Measurements from ENCODE around the gene MLX. TPM values are rescaled to one million over a fixed set of nuclear protein-coding genes. Genes with fewer than 3 reads are reported as not detected.
A peak's percentile ranks its signal among the peaks of the same experiment; 100 is the strongest.
"Not testable (repeated sequence)": the region's sequence is repeated elsewhere in the genome, so short reads cannot be mapped to it uniquely, and the experiment has no call there.

The MLX gene
- total RNA-seq, 3 donors from 2014 or later = 69.6 to 110 (median 103) TPM

DNA sequence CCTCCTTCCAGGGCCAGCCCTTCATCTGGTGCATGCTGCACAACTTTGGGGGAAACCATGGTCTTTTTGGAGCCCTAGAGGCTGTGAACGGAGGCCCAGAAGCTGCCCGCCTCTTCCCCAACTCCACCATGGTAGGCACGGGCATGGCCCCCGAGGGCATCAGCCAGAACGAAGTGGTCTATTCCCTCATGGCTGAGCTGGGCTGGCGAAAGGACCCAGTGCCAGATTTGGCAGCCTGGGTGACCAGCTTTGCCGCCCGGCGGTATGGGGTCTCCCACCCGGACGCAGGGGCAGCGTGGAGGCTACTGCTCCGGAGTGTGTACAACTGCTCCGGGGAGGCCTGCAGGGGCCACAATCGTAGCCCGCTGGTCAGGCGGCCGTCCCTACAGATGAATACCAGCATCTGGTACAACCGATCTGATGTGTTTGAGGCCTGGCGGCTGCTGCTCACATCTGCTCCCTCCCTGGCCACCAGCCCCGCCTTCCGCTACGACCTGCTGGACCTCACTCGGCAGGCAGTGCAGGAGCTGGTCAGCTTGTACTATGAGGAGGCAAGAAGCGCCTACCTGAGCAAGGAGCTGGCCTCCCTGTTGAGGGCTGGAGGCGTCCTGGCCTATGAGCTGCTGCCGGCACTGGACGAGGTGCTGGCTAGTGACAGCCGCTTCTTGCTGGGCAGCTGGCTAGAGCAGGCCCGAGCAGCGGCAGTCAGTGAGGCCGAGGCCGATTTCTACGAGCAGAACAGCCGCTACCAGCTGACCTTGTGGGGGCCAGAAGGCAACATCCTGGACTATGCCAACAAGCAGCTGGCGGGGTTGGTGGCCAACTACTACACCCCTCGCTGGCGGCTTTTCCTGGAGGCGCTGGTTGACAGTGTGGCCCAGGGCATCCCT lies 23.5 kb upstream of the MLX start:
- no peaks in the 10 kb centered on the region for H3K36me3 ChIP-seq (ENCODE audit: low read depth)
- ATAC-seq = no peak
- intact Hi-C loops (cut with DNase I, micrococcal nuclease) = no loop called here

DNA sequence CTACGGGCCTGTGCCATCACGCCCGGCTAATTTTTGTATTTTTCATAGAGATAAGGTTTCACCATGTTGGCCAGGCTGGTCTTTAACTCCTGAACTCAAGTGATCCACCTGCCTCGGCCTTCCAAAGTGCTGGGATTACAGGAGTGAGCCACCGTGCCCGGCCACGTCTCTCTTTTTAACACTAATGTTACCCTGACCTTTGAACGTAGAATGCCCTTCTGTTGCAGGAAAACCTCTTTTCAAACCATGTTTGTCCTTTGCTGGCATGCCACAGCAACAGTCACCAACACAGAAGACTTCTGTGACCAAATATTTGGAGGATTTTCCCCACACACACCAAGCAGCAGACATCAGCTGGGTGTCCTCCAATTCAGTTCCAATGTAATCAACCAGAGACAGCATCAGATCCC lies 22.0 kb upstream of the MLX start:
- TF ChIP-seq CTCF (IDR thresholded peaks at IDR 0.05) = no peak
- DNase-seq (no peak), ATAC-seq (no peak)
- Histone ChIP-seq H3K9me3 (no peaks in the 10 kb centered on the region), H3K4me1 (ENCODE audit: low read depth) (peaks cover 28% of the 10 kb centered on the region), H3K4me3 (no peak overlapping the region), H3K36me3 (ENCODE audit: low read depth) (no peaks in the 10 kb centered on the region)
- intact Hi-C loops (cut with DNase I, micrococcal nuclease) = no loop called here

More for the DNA sequence above, 23.5 kb upstream of the MLX start:
- no peak for DNase-seq
- TF ChIP-seq CTCF (IDR thresholded peaks at IDR 0.05) = no peak
- Histone ChIP-seq H3K9me3 (no peaks in the 10 kb centered on the region), H3K4me1 (ENCODE audit: low read depth) (peaks cover 21% of the 10 kb centered on the region), H3K4me3 (no peak overlapping the region)

- H3K36me3 ChIP-seq (ENCODE audit: low read depth); intact Hi-C loops (cut with DNase I, micrococcal nuclease); H3K4me3 ChIP-seq; ATAC-seq; DNase-seq; H3K9me3 ChIP-seq: not testable (repeated sequence)
- H3K4me1 ChIP-seq (ENCODE audit: low read depth) = peaks cover 26% of the 10 kb centered on the region
Observed at GRCh38 chr17:42545755-42546505, 21.0 kb upstream of the MLX start.

GRCh38 chr17:42547001-42547461 lies 19.9 kb upstream of the MLX start:
- intact Hi-C loops (cut with DNase I, micrococcal nuclease) = no loop called here
- Histone ChIP-seq H3K4me1 (ENCODE audit: low read depth) (peaks cover 15% of the 10 kb centered on the region), H3K4me3 (no peak overlapping the region), H3K9me3 (no peaks in the 10 kb centered on the region), H3K36me3 (ENCODE audit: low read depth) (no peaks in the 10 kb centered on the region)
- no peak for ATAC-seq
- TF ChIP-seq CTCF (IDR thresholded peaks at IDR 0.05) = no peak
- peak in 2 of 3 donors; percentile 46 to 55 for DNase-seq

- ATAC-seq (no peak), DNase-seq (no peak)
- Histone ChIP-seq H3K9me3 (no peaks in the 10 kb centered on the region), H3K4me3 (no peak overlapping the region), H3K4me1 (ENCODE audit: low read depth) (peaks cover 10% of the 10 kb centered on the region), H3K36me3 (ENCODE audit: low read depth) (no peaks in the 10 kb centered on the region)
- intact Hi-C loops (cut with DNase I, micrococcal nuclease) = no loop called here
- no peak for TF ChIP-seq CTCF (IDR thresholded peaks at IDR 0.05)
Observed at GRCh38 chr17:42547698-42548069, 19.2 kb upstream of the MLX start.
